CD4-positive, alpha-beta T cell (primary cell): ENCODE measurements around the gene FRS3. TPM values are rescaled to one million over a fixed set of nuclear protein-coding genes. Genes with fewer than 3 reads are reported as not detected.

Experiments
- ATAC-seq: fragments of 200-7000 bp; cut with Tn5 transposase; one replicate; pipeline ENCODE4 v1.10.0; 2022; ENCODE audit warnings: mild to moderate bottlenecking; ENCODE audit not compliant: poor library complexity
- CTCF ChIA-PET: fragments of 350-600 bp; sonication (Branson Sonifier 250); formaldehyde crosslinking; loops from one replicate; lab custom pipeline; 2021; ENCODE audit warnings: antibody characterized with exemption, inconsistent platforms; lab: Charles Lee
- POLR2A ChIA-PET: fragments of 350-600 bp; sonication (Branson Sonifier 250); formaldehyde crosslinking; loops from one replicate; lab custom pipeline; 2021; ENCODE audit warnings: antibody characterized with exemption, inconsistent platforms; lab: Charles Lee
- DNase-seq, 14 experiments: peaks; one replicate each; pipeline ENCODE4 v3.0.0-alpha.2; 2013 to 2020; ENCODE audit warnings: mixed read lengths in 2 of 14
- H3K27ac ChIP-seq, 2 donors: one replicate each; pipeline versions ENCODE4 v1.5.1 to v1.7.0; 2013; ENCODE audit warnings: low read length in 2 of 2, low read depth in 1 of 2, mild to moderate bottlenecking in 1 of 2
- H3K27me3 ChIP-seq, 2 experiments: 1 replicate in 1 of 2; 2 replicates in 1 of 2; pipeline versions ENCODE4 v1.6.1 to v1.7.0; 2013; ENCODE audit warnings: low read length in 2 of 2, control low read depth in 1 of 2, mild to moderate bottlenecking in 1 of 2, moderate library complexity in 1 of 2; ENCODE audit not compliant: insufficient read depth in 2 of 2, control insufficient read depth in 1 of 2
- H3K36me3 ChIP-seq: one replicate; pipeline ENCODE4 v1.6.1; 2013; ENCODE audit warnings: low read length, control low read depth; ENCODE audit not compliant: insufficient read depth
- H3K4me1 ChIP-seq: one replicate; pipeline ENCODE4 v1.6.1; 2013; ENCODE audit warnings: low read length, control low read depth; ENCODE audit not compliant: insufficient read depth
- H3K4me3 ChIP-seq: one replicate; pipeline ENCODE4 v1.5.1; 2013; ENCODE audit warnings: mild to moderate bottlenecking, low read length, moderate library complexity
- H3K9me3 ChIP-seq, 2 experiments: 1 replicate in 1 of 2; 2 replicates in 1 of 2; pipeline versions ENCODE4 v1.6.1 to v1.7.0; 2013; ENCODE audit warnings: low read length in 2 of 2, mild to moderate bottlenecking in 2 of 2, control low read depth in 1 of 2, moderate library complexity in 1 of 2; ENCODE audit not compliant: control insufficient read depth in 1 of 2, insufficient read depth in 1 of 2
- H3K27ac Mint-ChIP-seq: one replicate; pipeline ENCODE4 v1.8.0; 2020; ENCODE audit warnings: mixed read lengths
- H3K27me3 Mint-ChIP-seq: one replicate; pipeline ENCODE4 v1.8.0; 2021; ENCODE audit warnings: mixed read lengths
- H3K36me3 Mint-ChIP-seq: one replicate; pipeline ENCODE4 v1.8.0; 2021; ENCODE audit warnings: low read depth, mixed read lengths
- H3K4me1 Mint-ChIP-seq: one replicate; pipeline ENCODE4 v1.8.0; 2021; ENCODE audit warnings: low read depth, mixed read lengths
- H3K4me3 Mint-ChIP-seq: one replicate; pipeline ENCODE4 v1.8.0; 2020; ENCODE audit warnings: mild to moderate bottlenecking, mixed read lengths
- H3K9me3 Mint-ChIP-seq: one replicate; pipeline ENCODE4 v1.8.0; 2020; ENCODE audit warnings: mixed read lengths
- intact Hi-C, 2 experiments: fragments of 100-400 bp; cut with DNase I in 1 of 2; cut with micrococcal nuclease in 1 of 2; formaldehyde crosslinking; loops; one replicate each; pipeline versions ENCODE4 v1.15.1 to v1.9.0; 2023 to 2025; cut with DNase I, micrococcal nuclease
- total RNA-seq, 174 experiments: library from RNA in 2 of 174; stranded (reverse) in 2 of 174; gene quantifications; one replicate each; pipeline ENCODE4 v1.2.3 and lab custom pipeline; 2021 to 2026
- TF ChIP-seq, protein P1 (sequence below): fragments of 200-600 bp; IDR thresholded peaks from one replicate; pipeline ENCODE4 v1.8.0; 2022; ENCODE audit warnings: antibody characterized with exemption, mild to moderate bottlenecking

FRS3 gene
- total RNA-seq, 2 experiments from 2014 or later: 4.6 to 5.4 TPM

DNA sequence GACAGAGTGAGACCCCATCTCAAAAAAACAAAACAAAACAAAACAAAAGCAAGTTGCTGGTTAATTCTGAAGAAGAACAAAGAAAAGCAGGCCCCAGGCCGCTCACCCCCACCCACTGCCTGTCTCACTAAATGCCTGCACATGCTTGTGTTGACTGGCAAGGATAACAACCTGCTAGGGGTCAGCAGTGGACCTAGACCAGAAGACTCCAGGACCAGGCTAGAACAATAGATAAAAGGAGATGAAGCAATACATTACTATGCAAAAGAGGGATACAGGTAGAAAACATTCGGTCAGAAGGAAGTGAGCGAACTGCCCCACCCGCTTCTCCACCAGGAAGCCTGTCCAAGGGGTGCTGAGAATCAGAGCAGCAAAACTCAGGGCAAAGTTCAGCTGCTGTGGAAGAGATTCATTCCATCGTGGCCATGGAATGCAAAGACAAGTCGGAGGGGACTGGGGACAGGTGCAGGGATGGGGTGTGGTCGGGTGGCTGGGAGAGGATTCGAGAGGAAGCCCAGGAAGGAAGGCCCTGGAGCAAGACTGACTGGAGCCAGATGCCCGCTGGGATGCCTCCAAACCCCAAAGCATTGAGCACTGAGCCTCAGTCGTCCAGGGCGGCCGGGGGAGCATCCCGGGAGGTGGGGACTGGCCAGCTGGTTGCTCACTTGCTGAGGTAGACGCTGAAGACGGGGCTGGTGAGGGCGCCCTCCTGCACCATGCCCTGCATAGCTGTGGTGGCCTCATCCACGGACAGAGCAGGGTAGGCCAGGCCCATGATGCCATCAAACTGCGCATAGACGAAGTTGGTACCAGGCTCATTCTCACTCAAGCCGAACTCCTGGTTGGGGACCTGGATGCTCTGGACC, 37.8 kb downstream of the FRS3 start:
- Histone ChIP-seq H3K4me1 (no peaks in the 10 kb centered on the region), H3K27me3 (peaks cover 0 to 3% of the 10 kb centered on the region in 2 experiments), H3K36me3 (no peaks in the 10 kb centered on the region), H3K27ac (no peak overlapping the region), H3K4me3 (no peak overlapping the region), H3K9me3 (no peaks in the 10 kb centered on the region)
- POLR2A ChIA-PET: no interaction called here
- no peak overlapping the region for H3K4me3 Mint-ChIP-seq
- TF ChIP-seq, protein P1, sequence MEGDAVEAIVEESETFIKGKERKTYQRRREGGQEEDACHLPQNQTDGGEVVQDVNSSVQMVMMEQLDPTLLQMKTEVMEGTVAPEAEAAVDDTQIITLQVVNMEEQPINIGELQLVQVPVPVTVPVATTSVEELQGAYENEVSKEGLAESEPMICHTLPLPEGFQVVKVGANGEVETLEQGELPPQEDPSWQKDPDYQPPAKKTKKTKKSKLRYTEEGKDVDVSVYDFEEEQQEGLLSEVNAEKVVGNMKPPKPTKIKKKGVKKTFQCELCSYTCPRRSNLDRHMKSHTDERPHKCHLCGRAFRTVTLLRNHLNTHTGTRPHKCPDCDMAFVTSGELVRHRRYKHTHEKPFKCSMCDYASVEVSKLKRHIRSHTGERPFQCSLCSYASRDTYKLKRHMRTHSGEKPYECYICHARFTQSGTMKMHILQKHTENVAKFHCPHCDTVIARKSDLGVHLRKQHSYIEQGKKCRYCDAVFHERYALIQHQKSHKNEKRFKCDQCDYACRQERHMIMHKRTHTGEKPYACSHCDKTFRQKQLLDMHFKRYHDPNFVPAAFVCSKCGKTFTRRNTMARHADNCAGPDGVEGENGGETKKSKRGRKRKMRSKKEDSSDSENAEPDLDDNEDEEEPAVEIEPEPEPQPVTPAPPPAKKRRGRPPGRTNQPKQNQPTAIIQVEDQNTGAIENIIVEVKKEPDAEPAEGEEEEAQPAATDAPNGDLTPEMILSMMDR: no peak
- H3K36me3 Mint-ChIP-seq: no peaks in the 10 kb centered on the region
- DNase-seq (no peak), ATAC-seq (no peak)
- H3K4me1 Mint-ChIP-seq: no peaks in the 10 kb centered on the region
- no peaks in the 10 kb centered on the region for H3K9me3 Mint-ChIP-seq
- no peak overlapping the region for H3K27ac Mint-ChIP-seq
- intact Hi-C loops: no loop called here
- H3K27me3 Mint-ChIP-seq: no peaks in the 10 kb centered on the region
- CTCF ChIA-PET: no interaction called here

DNA sequence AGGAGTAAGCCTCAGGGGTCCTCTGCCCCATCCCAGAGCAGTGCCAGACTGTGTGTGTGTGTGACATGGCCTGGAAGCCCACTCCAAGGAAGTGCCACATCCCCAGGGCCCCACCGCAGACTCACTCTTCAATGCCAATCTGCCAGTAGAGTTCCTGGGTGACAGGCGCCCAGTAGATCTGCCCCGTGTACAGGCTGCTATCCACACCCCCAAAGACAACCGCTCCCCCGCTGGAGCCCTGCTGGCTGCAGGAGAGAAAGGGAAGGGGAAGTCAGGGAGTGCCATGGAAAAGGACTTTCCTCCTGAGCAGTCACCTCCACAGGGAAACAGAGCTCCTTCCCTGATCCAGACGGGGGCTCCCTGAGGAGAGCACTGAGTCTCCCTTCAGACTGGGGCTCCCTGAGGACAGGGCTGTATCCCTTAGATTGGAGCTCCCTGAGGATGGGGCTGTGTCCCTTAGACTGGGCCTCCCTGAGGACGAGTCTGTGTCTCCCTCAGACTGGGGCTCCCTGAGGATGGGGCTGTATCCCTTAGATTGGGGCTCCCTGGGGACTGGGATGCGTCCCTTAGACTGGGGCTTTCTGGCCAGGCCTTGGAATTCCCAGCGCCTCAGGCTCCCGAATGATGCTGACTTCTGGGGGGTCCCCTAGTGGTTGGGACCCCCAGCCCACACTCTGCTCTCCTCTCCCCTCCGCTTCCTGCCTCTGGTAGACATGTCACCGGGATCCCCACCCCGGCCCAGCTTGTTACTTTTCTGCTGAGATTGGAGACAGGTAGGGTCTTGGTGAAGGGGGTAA, 39.1 kb downstream of the FRS3 start:
- Mint-ChIP-seq H3K27ac (no peak overlapping the region), H3K9me3 (no peaks in the 10 kb centered on the region), H3K4me3 (no peak overlapping the region), H3K4me1 (peaks cover 3% of the 10 kb centered on the region), H3K36me3 (no peaks in the 10 kb centered on the region), H3K27me3 (no peaks in the 10 kb centered on the region)
- DNase-seq: no peak
- Histone ChIP-seq H3K4me3 (no peak overlapping the region), H3K27me3 (peaks cover 0 to 3% of the 10 kb centered on the region in 2 experiments), H3K9me3 (no peaks in the 10 kb centered on the region), H3K4me1 (peaks cover 5% of the 10 kb centered on the region), H3K27ac (no peak overlapping the region), H3K36me3 (no peaks in the 10 kb centered on the region)
- ATAC-seq: no peak
- CTCF ChIA-PET: no interaction called here
- intact Hi-C loops: no loop called here
- POLR2A ChIA-PET: no interaction called here
- TF ChIP-seq, protein P1: no peak

DNA sequence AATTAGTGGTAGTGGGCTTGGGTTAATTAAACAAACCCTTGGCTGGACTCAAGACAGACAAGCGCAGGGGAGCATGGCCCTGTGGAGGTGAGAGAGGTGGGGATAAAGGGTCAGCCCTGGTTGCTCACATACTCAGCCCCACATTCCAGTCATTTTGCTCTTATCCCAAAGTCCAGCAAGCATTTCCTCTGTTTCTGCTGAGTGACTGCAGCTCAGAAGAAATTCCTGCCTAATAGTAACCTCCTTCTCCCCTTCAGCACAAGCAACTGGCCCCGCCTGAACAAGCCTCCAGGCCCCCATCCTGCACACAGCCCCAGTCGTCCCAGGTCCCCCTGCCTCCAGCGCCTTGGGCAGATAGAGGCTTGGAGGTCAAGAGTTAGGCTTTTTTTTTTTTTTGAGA, 40.7 kb downstream of the FRS3 start:
- Histone ChIP-seq H3K9me3 (no peaks in the 10 kb centered on the region), H3K27me3 (peaks cover 0 to 3% of the 10 kb centered on the region in 2 experiments), H3K36me3 (no peaks in the 10 kb centered on the region), H3K4me3 (no peak overlapping the region), H3K4me1 (peaks cover 6% of the 10 kb centered on the region), H3K27ac (no peak overlapping the region)
- no peaks in the 10 kb centered on the region for H3K27me3 Mint-ChIP-seq
- no peaks in the 10 kb centered on the region for H3K36me3 Mint-ChIP-seq
- ChIA-PET POLR2A (no interaction called here), CTCF (no interaction called here)
- peaks cover 5% of the 10 kb centered on the region for H3K4me1 Mint-ChIP-seq
- no peaks in the 10 kb centered on the region for H3K9me3 Mint-ChIP-seq
- DNase-seq: no peak
- intact Hi-C loops: loop anchor here in 1 of 2 experiments (5.0 to 10.0 kb wide), 3 partner anchors 1506 to 1948 kb away; partner anchors contain the start of genes GTPBP2, MRPS18A and TTBK1
- TF ChIP-seq, protein P1: no peak
- no peak overlapping the region for H3K27ac Mint-ChIP-seq
- no peak for ATAC-seq
- H3K4me3 Mint-ChIP-seq: peak overlapping the region; percentile 15
